Fibroblast of the aortic adventitia (primary cell): ENCODE data around the gene PLA2G10. TPM values are rescaled to one million over a fixed set of nuclear protein-coding genes. Genes with fewer than 3 reads are reported as not detected.

Source experiments
- DNase-seq: peaks from one replicate; pipeline ENCODE4 v3.0.0-alpha.2; 2010; ENCODE audit warnings: low read depth
- H3K4me3 ChIP-seq: 2 replicates; pipeline ENCODE4 v1.5.1; 2011; ENCODE audit warnings: low read depth, mild to moderate bottlenecking, control low read depth, low read length, moderate library complexity
- CTCF ChIP-seq: IDR thresholded peaks from 2 replicates; pipeline ENCODE4 v1.5.1; 2011; ENCODE audit warnings: mild to moderate bottlenecking, low read length, control low read depth, inconsistent platforms; ENCODE audit not compliant: insufficient read depth
- total RNA-seq: library from RNA; depleted of rRNA; stranded (reverse); fragments of >200 nt; gene quantifications from 2 replicates; pipeline ENCODE4 v1.2.3, GENCODE V29; 2012; ENCODE audit warnings: low replicate concordance

The PLA2G10 gene
- total RNA-seq, 1 donor = not detected

GRCh38 chr16:14678748-14679497, 15.2 kb downstream of the PLA2G10 start:
- no peak overlapping the region for H3K4me3 ChIP-seq
- DNase-seq = no peak
- TF ChIP-seq CTCF = no peak

- TF ChIP-seq CTCF = no peak
- H3K4me3 ChIP-seq = no peak overlapping the region
- no peak for DNase-seq
Observed at GRCh38 chr16:14677627-14678026, 16.5 kb downstream of the PLA2G10 start.

- DNase-seq = no peak
- TF ChIP-seq CTCF = no peak
- no peak overlapping the region for H3K4me3 ChIP-seq
Observed at GRCh38 chr16:14676633-14677032, 17.5 kb downstream of the PLA2G10 start.

GRCh38 chr16:14672403-14672971, 21.6 kb downstream of the PLA2G10 start:
- H3K4me3 ChIP-seq = no peak overlapping the region
- no peak for TF ChIP-seq CTCF
- DNase-seq = peak; percentile 7

GRCh38 chr16:14669776-14670175, 24.3 kb downstream of the PLA2G10 start:
- no peak for DNase-seq
- TF ChIP-seq CTCF = no peak
- no peak overlapping the region for H3K4me3 ChIP-seq

- H3K4me3 ChIP-seq = no peak overlapping the region
- TF ChIP-seq CTCF = no peak
- no peak for DNase-seq
Observed at GRCh38 chr16:14668556-14669223, 25.4 kb downstream of the PLA2G10 start.
